Kidney (tissue), 14 donors: ENCODE data around the gene PSPN. TPM values are rescaled to one million over a fixed set of nuclear protein-coding genes. Genes with fewer than 3 reads are reported as not detected.
"Not testable (repeated sequence)": the region's sequence is repeated elsewhere in the genome, so short reads cannot be mapped to it uniquely, and the experiment has no call there.

Experiments
- DNase-seq, 5 donors: peaks; one replicate each; pipeline ENCODE4 v3.0.0-alpha.2; 2013 to 2020
- FAIRE-seq: peaks from 2 replicates; lab custom pipeline; 2012; peaks lifted over from hg19 to GRCh38; lab: Jason Lieb, UNC
- H3K27ac ChIP-seq, 2 donors: one replicate each; pipeline ENCODE4 v1.7.0; 2013; ENCODE audit warnings: low read depth in 2 of 2, low read length in 2 of 2, inconsistent platforms in 1 of 2
- H3K27me3 ChIP-seq: one replicate; pipeline ENCODE4 v1.7.1; 2013; ENCODE audit warnings: low read length, inconsistent platforms; ENCODE audit not compliant: control insufficient read depth, insufficient read depth
- H3K36me3 ChIP-seq, 3 donors: one replicate each; pipeline versions ENCODE4 v1.7.0 to v1.7.1; 2013; ENCODE audit warnings: low read length in 3 of 3, control low read depth in 1 of 3, inconsistent platforms in 1 of 3; ENCODE audit not compliant: insufficient read depth in 3 of 3, control insufficient read depth in 2 of 3
- H3K4me1 ChIP-seq, 3 donors: one replicate each; pipeline versions ENCODE4 v1.7.0 to v1.7.1; 2013; ENCODE audit warnings: low read length in 3 of 3, inconsistent platforms in 1 of 3, low read depth in 1 of 3; ENCODE audit not compliant: control insufficient read depth in 2 of 3, insufficient read depth in 2 of 3
- H3K4me3 ChIP-seq, 3 donors: one replicate each; pipeline versions ENCODE4 v1.7.0 to v1.8.1; 2013; ENCODE audit warnings: low read length in 3 of 3, control low read depth in 1 of 3, inconsistent platforms in 1 of 3
- H3K9ac ChIP-seq, 3 donors: one replicate each; pipeline versions ENCODE4 v1.7.0 to v1.7.1; 2013; ENCODE audit warnings: low read length in 3 of 3, control low read depth in 1 of 3, inconsistent platforms in 1 of 3
- H3K9me3 ChIP-seq, 3 donors: one replicate each; pipeline versions ENCODE4 v1.7.0 to v1.7.1; 2013; ENCODE audit warnings: low read length in 3 of 3, control low read depth in 1 of 3, inconsistent platforms in 1 of 3; ENCODE audit not compliant: control insufficient read depth in 2 of 3, insufficient read depth in 1 of 3
- CTCF ChIP-seq: IDR thresholded peaks from 3 replicates; pipeline ENCODE4 v1.5.1; 2012; ENCODE audit warnings: mild to moderate bottlenecking, moderate library complexity, borderline replicate concordance; ENCODE audit not compliant: insufficient read depth; ENCODE audit errors: extremely low read depth
- intact Hi-C: fragments of 100-400 bp; cut with DNase I; formaldehyde crosslinking; loops from one replicate; pipeline ENCODE4 v1.11.1; 2022
- polyA plus RNA-seq: library from polyadenylated mRNA; stranded (reverse); fragments of 350-450 nt; fragmentation: Illumina TruSeq; extraction: RNeasy Lipid Tissue Mini Kit (QIAGEN cat#74804); gene quantifications from one replicate; pipeline ENCODE4 v1.2.3, GENCODE V29; 2014; ENCODE audit warnings: low read depth, low replicate concordance; ENCODE audit not compliant: insufficient read depth
- total RNA-seq: library from RNA; stranded (reverse); fragmentation: NEBNext Ultra II Directional; extraction: Animal tissue kit (Norgen Biotek cat#: 25700); gene quantifications from one replicate; pipeline ENCODE4 v1.2.1, GENCODE V29; 2021
- donor health status: control.
- donor health status: control.
- donor health status: control.
- donor health status: control.
- donor health status: control.
- donor health status: DM: yes; HTN: yes; CAD: no.
- donor health status: Normal renal cell carcinoma (clear cell type).

Gene PSPN
- total and polyA plus RNA-seq, 2 donors from 2014 or later = 1.9 to 2.0 TPM

DNA sequence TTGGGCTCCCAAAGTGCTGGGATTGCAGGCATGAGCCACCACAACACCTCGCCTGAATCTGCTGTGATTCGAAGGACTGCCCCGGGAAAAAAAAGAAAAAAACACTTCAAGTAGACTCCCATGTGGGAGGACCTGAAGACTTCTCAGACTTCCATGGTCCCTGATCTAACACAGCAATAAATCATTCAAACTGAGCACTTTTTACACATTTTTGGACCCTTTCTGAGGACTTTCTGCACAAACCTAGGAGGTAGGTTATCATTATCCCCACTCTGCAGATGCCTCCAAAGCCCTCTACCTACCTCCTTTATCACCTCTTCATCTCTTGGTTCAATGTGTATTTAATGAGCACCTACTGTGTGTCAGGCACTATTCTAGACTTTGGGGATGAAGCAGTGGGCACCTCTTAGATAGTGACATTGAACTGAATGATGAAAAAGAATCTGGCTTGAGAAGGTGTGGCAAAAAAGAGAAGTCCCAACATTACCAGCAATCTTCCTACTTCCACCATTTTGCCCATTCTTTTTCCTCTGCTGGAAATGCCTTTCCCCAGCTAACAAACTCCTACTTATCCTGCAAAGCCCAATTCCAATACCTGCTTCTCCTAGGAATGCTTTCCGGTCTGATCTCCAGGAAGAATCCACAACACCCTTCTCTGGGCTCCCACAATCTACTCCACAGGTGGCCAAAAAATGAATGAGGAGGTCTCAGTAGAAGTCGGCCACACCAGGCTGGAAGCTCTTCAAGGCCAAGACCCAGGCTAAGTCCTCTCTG lies 16.0 kb downstream of the PSPN start:
- DNase-seq (peak in 1 of 5 donors; percentile 16), FAIRE-seq (no peak)
- H3K27ac ChIP-seq = no peak overlapping the region
- H3K9me3 ChIP-seq = no peaks in the 10 kb centered on the region
- TF ChIP-seq CTCF = no peak
- H3K9ac ChIP-seq = no peak overlapping the region
- H3K36me3 ChIP-seq = no peaks in the 10 kb centered on the region
- H3K4me1 ChIP-seq = peaks cover 0 to 6% (median 0%) of the 10 kb centered on the region in 3 donors
- no peak overlapping the region for H3K4me3 ChIP-seq
- no peaks in the 10 kb centered on the region for H3K27me3 ChIP-seq
- intact Hi-C loops = no loop called here

- Histone ChIP-seq H3K27me3 (no peaks in the 10 kb centered on the region), H3K9me3 (no peaks in the 10 kb centered on the region), H3K36me3 (no peaks in the 10 kb centered on the region), H3K27ac (no peak overlapping the region), H3K9ac (no peak overlapping the region), H3K4me1 (peaks cover 0 to 6% (median 0%) of the 10 kb centered on the region in 3 donors), H3K4me3 (no peak overlapping the region)
- intact Hi-C loops = no loop called here
- no peak for FAIRE-seq
- TF ChIP-seq CTCF = no peak
- DNase-seq = peak in 4 of 5 donors; percentile 38 to 61 (median 52)
Measured at GRCh38 chr19:6358003-6358402, 17.7 kb downstream of the PSPN start.

GRCh38 chr19:6357174-6357573 lies 18.6 kb downstream of the PSPN start:
- no peaks in the 10 kb centered on the region for H3K27me3 ChIP-seq
- no peak overlapping the region for H3K9ac ChIP-seq
- H3K27ac ChIP-seq = no peak overlapping the region
- peaks cover 0 to 2% (median 0%) of the 10 kb centered on the region in 3 donors for H3K4me1 ChIP-seq
- FAIRE-seq (no peak), DNase-seq (peak in 1 of 5 donors; percentile 41)
- intact Hi-C loops = no loop called here
- no peaks in the 10 kb centered on the region for H3K36me3 ChIP-seq
- no peaks in the 10 kb centered on the region for H3K9me3 ChIP-seq
- no peak for TF ChIP-seq CTCF
- H3K4me3 ChIP-seq = no peak overlapping the region

DNA sequence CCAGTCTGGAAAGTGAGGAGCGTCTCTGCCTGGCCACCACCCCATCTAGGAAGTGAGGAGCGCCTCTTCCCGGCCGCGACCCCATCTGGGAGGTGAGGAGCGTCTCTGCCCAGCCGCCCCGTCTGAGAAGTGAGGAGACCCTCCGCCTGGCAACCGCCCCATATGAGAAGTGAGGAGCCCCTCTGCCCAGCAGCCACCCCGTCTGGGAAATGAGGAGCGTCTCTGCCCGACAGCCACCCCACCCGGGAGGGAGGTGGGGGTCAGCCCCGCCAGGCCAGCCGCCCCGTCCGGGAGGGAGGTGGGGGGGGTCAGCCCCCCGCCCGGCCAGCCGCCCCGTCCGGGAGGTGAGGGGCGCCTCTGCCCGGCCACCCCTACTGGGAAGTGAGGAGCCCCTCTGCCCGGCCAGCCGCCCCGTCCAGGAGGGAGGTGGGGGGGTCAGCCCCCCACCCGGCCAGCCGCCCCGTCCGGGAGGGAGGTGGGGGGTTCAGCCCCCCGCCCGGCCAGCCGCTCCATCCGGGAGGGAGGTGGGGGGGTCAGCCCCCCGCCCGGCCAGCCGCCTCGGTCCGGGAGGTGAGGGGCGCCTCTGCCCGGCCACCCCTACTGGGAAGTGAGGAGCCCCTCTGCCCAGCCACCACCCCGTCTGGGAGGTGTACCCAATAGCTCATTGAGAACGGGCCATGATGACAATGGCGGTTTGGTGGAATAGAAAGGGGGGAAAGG lies 20.3 kb downstream of the PSPN start:
- DNase-seq = peak in 1 of 5 donors; percentile 57

More for the DNA sequence above, 20.3 kb downstream of the PSPN start:
- H3K4me3 ChIP-seq, H3K27me3 ChIP-seq, FAIRE-seq, H3K36me3 ChIP-seq, H3K9ac ChIP-seq, H3K4me1 ChIP-seq, intact Hi-C loops, H3K9me3 ChIP-seq, H3K27ac ChIP-seq: not testable (repeated sequence)
